NCI-H187 treated with DMSO at 0.1 percent for 48 hours (cell line): Measurements from ENCODE around the gene IGF1R.

ENCODE experiments used
- DNase-seq: peaks from one replicate; lab custom pipeline; 2025; lab: John Stamatoyannopoulos, UW

IGF1R gene

GRCh38 chr15:98775498-98776230 is 127.3 kb downstream of the IGF1R start:
- DNase-seq, result no peak

DNA sequence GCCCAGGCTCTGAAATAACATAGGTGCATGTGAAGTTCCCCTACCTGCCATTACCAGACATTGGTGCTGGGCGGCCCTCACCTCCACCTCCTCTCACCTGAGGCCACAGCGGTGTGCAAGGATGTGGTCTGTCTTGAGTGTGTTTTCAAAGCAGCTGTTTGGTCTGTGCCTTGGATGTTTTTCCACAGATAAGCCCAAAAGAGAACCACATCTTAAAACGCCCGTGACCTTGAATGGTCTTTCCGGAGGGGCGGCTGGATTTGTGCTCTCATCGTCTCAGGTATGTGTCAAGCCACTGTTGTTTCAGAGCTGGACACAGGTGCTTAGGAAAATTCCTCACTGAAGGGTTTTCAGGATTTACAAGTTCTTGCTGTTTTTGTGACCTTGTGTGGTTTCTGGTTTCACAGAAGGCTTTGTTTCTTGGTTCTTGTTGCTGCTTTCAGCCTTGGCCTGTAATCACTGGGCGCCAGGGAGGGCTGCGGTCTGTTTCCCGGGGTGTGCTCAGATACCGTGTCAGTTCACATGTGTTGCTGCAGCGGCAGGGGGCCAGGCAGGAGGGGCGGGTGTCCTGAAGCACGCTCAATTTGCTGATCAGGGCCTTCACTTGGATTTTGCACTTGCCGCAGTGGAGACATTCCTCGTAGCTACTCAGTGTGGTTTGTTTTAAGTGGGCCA is 128.4 kb downstream of the IGF1R start:
- peak; percentile 54 for DNase-seq

DNA sequence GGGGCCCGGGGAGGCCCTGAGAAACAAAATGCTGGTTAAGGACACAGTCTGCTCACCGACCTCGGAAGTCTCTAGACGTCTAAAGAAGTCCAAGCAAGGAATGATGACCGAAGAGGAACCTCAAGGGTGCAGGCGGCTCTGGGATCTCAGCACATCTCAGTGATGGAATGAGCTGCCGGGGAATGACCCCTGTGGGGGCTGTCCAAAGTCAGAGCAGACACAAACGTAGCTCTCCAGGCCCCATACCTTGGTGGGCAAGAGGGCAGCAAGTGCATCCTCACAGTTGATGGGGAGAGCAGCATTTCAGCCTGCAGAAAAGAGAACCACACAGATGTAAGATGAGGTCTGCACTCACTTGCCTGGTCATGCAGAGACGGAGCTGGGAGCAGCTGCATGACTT is 129.1 kb downstream of the IGF1R start:
- DNase-seq, result no peak

GRCh38 chr15:98778263-98778959 is 130.1 kb downstream of the IGF1R start:
- no peak for DNase-seq

GRCh38 chr15:98778960-98779359 is 130.6 kb downstream of the IGF1R start:
- DNase-seq, result no peak

- no peak for DNase-seq
Observed at GRCh38 chr15:98779463-98780071, 131.2 kb downstream of the IGF1R start.

- DNase-seq, result no peak
Observed at GRCh38 chr15:98781838-98782237, 133.5 kb downstream of the IGF1R start.

GRCh38 chr15:98782801-98783200 is 134.5 kb downstream of the IGF1R start:
- DNase-seq, result no peak

DNA sequence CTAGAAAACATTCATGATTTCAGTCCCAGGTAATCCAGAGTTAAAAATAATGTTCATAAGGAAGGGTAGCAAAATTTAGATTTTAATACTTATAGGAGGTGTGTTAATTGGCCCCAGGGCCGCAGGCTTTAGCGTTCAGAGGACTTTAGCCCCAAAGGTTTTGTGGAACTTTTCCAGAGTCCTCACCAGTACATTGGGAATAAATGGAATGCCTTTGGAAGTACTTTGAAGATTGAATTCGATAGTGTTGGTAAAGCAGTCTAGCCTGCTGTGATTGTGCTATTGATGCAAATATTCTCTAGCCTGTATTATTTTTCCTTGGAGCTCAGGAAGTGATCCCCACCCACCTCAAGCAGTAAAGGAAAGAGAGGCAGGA is 137.1 kb downstream of the IGF1R start:
- no peak for DNase-seq

- peak; percentile 61 for DNase-seq
Observed at GRCh38 chr15:98785807-98786621, 137.7 kb downstream of the IGF1R start.

GRCh38 chr15:98786717-98787116 is 138.4 kb downstream of the IGF1R start:
- DNase-seq, result no peak

DNA sequence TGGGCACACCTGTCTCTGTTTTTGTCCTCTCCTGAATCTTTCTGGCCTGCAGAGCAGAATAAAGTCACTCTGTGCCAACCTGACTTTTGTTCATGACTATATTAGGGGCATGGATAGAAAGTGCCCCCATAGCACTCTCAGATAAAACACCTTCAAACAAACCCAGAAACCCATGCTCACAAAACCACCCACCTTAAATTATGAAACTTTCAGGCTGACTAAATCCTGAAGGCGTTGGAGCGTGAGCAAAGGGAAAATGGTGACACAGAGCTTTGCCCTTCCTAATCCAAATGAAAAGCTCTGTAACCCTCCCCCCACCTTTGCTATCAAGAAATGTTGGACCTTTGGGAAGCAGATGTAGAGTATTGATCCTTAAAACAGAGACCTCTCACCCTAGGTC is 138.9 kb downstream of the IGF1R start:
- no peak for DNase-seq

GRCh38 chr15:98787936-98788757 is 139.8 kb downstream of the IGF1R start:
- DNase-seq, result no peak

DNA sequence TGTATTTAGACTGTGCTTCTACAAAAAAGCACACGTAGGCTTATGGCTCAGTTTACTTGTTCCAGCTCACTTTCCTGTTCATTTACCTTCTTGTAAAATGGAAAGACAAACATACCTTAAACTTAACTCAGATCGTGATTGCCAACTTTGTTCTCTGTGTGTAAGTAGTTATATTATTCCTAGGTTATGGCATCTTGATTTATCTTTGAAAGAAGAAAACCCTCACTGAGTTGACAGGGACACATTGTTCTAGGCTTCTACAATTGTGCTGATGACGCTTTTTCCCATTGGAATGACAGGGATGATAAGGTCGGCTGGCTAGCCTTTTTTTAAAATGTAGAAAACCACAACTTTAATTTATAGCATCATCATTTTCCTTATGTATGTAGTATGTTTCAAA is 140.7 kb downstream of the IGF1R start:
- DNase-seq, result no peak

GRCh38 chr15:98790270-98790669 is 141.9 kb downstream of the IGF1R start:
- no peak for DNase-seq

GRCh38 chr15:98791046-98791701 is 142.8 kb downstream of the IGF1R start:
- DNase-seq, result no peak

DNA sequence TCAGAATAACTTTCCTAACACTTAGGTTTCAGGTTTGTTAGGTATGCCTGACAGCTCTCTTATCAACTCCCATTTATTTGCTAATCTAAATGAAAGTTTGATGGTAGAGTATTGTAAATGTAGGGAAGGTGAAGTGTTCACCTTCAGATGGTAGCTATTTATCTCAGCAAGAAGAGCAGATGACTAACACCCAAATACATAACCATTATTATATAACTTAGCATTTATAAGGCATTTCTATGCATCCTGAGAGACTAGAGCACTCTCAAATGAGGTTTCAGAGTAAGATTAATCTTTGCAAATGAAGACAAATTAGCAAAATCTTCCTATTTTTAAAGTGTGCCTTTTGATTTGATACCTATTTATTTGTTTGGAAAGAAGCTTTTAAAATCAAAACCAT is 143.8 kb downstream of the IGF1R start:
- DNase-seq, result no peak

DNA sequence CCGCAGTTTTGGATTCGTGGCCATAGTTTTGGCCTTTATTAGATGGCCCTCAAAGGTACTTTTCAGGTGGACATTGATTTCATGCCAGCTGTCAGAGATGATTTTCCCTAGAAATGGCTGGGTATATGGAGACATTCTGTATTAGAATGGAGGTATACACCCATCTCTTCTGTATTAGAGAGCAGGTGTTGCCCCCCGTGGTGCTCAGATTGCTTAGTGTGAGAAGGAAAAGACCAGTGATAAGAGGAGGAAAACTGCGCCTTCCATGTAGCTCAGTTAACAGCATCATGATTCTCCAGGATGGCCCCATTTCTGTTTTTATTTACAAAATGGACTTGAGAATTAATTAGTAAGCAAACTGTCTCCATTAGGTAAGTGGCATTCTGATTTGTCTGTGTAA is 145.9 kb downstream of the IGF1R start:
- DNase-seq, result no peak

DNA sequence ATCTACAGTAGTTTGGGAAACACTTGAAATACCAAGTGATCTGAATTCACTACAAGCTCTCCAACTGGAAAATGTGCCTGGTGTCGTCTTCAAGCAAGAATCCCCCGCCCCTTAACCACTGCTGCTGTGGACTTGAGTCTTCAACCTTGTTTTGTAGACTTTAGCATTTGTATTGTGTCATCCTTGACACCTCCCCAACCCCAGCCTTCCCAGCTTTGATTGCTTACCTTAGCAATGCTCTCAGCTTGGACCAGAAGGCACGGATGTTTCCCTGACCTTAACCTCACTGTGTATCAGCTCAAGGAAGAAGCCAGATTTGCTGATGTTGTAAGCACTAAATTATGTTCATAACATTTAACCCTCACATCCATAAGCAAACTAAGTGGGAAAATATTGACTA is 146.4 kb downstream of the IGF1R start:
- DNase-seq, result no peak

GRCh38 chr15:98795980-98796379 is 147.6 kb downstream of the IGF1R start:
- DNase-seq, result no peak
